Endothelial cell (in vitro differentiated cells): ENCODE measurements around the gene WAPL. TPM values are rescaled to one million over a fixed set of nuclear protein-coding genes. Genes with fewer than 3 reads are reported as not detected.

Experiments used
- DNase-seq: peaks from one replicate; pipeline ENCODE4 v3.0.0; 2021; ENCODE audit warnings: low spot score
- H3K27ac Mint-ChIP-seq: one replicate; pipeline ENCODE4 v1.8.0; 2021; ENCODE audit warnings: mixed read lengths, inconsistent platforms; ENCODE audit not compliant: unreplicated experiment
- H3K27me3 Mint-ChIP-seq: one replicate; pipeline ENCODE4 v1.8.0; 2021; ENCODE audit warnings: mild to moderate bottlenecking, moderate library complexity, mixed read lengths, inconsistent platforms; ENCODE audit not compliant: unreplicated experiment
- H3K36me3 Mint-ChIP-seq: one replicate; pipeline ENCODE4 v1.8.0; 2021; ENCODE audit warnings: mild to moderate bottlenecking, low read depth, mixed read lengths, inconsistent platforms; ENCODE audit not compliant: unreplicated experiment
- H3K4me1 Mint-ChIP-seq: one replicate; pipeline ENCODE4 v1.8.0; 2021; ENCODE audit warnings: mild to moderate bottlenecking, mixed read lengths, inconsistent platforms; ENCODE audit not compliant: unreplicated experiment
- H3K4me3 Mint-ChIP-seq: one replicate; pipeline ENCODE4 v1.8.0; 2021; ENCODE audit warnings: mild to moderate bottlenecking, mixed read lengths, inconsistent platforms; ENCODE audit not compliant: unreplicated experiment
- H3K9me3 Mint-ChIP-seq: one replicate; pipeline ENCODE4 v1.8.0; 2021; ENCODE audit warnings: mixed read lengths, inconsistent platforms; ENCODE audit not compliant: unreplicated experiment
- total RNA-seq: library from RNA; stranded (reverse); fragmentation: NEBNext Ultra II Directional; extraction: Animal tissue kit (Norgen Biotek cat#: 25700); gene quantifications from one replicate; pipeline ENCODE4 v1.2.1, GENCODE V29; 2021; ENCODE audit not compliant: unreplicated experiment
- TF ChIP-seq, protein P1 (sequence below): fragments of 200-600 bp; sonication (generic); IDR thresholded peaks from one replicate; pipeline ENCODE4 v1.5.0; 2021; ENCODE audit warnings: antibody characterized with exemption; ENCODE audit not compliant: unreplicated experiment

WAPL gene
- total RNA-seq, 1 donor from 2014 or later = 41.8 TPM

DNA sequence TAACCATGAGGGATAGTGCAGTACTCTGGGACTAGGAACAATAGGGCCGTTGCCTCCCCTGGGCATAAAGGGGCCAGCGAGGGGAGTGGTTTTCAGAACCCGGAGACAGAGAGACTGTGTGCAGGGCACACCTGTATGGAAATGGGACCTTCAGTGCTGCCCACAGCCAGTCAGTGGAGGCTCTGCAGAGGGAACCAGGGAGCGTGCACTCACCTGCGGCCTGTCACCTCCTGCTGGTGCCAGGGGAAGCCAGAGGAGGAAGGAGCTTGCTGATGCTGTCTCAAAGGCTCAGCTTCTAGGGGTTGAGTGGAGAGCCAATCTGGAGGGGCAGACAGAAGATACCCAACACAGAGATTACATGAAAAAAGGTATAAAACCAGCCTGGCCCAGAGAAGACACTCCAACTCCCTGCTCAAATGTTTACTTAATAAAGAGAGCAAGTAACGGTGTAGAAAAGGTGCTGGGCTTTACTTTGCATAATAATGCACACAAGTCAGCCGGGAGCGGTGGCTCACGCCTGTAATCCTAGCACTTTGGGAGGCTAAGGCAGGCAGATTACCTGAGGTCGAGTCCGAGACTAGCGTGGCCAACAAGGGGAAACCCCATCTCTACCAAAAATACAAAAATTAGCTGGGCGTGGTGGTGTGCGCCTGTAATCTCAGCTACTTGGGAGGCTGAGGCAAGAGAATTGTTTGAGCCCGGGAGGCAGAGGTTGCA, 35.5 kb upstream of the WAPL start:
- Mint-ChIP-seq H3K36me3 (no peaks in the 10 kb centered on the region), H3K27me3 (peaks cover 4% of the 10 kb centered on the region), H3K9me3 (no peaks in the 10 kb centered on the region), H3K4me3 (no peak overlapping the region), H3K4me1 (no peaks in the 10 kb centered on the region), H3K27ac (no peak overlapping the region)
- no peak for DNase-seq
- TF ChIP-seq, protein P1, sequence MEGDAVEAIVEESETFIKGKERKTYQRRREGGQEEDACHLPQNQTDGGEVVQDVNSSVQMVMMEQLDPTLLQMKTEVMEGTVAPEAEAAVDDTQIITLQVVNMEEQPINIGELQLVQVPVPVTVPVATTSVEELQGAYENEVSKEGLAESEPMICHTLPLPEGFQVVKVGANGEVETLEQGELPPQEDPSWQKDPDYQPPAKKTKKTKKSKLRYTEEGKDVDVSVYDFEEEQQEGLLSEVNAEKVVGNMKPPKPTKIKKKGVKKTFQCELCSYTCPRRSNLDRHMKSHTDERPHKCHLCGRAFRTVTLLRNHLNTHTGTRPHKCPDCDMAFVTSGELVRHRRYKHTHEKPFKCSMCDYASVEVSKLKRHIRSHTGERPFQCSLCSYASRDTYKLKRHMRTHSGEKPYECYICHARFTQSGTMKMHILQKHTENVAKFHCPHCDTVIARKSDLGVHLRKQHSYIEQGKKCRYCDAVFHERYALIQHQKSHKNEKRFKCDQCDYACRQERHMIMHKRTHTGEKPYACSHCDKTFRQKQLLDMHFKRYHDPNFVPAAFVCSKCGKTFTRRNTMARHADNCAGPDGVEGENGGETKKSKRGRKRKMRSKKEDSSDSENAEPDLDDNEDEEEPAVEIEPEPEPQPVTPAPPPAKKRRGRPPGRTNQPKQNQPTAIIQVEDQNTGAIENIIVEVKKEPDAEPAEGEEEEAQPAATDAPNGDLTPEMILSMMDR = no peak

DNA sequence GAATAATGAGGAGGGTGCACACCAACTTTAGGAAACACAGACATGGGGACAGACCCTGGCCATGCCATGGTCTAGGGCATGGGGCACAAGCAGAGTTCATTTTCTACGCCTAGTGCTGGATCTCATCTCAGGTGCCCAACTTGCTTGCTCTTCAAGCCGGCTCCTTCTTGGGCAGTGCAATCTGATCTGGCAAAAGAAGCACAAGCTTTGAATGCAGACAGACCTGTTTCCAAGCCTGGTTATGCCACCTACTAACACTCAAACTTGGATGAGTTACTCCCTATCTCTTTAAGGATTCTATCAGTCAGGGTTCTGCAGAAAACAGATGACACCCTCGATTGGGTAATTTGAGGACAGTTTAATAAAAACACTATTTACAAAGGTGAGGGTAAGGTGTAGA, 34.9 kb upstream of the WAPL start:
- no peak overlapping the region for H3K27ac Mint-ChIP-seq
- TF ChIP-seq, protein P1 = no peak
- H3K27me3 Mint-ChIP-seq = peaks cover 4% of the 10 kb centered on the region
- no peak overlapping the region for H3K4me3 Mint-ChIP-seq
- H3K9me3 Mint-ChIP-seq = no peaks in the 10 kb centered on the region
- H3K36me3 Mint-ChIP-seq = no peaks in the 10 kb centered on the region
- DNase-seq = no peak
- no peaks in the 10 kb centered on the region for H3K4me1 Mint-ChIP-seq

DNA sequence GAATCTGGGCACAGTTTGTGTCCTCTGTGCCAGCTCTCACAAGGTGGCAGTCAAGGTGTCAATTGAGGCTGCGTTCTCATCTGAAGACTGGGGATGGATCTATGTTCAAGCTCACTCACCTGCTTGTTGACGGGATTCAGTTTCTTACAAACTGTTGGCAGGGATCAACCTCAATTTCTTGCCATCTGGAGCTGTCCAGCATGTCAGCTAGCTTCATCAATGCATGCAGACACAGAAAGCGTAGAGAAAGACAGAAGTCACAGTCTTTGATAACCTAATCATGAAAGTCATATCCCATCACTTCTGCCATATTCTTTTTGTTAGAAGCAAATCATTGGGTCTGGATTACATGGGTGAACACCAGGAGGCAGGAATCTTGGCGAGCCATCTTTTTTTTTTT, 32.0 kb upstream of the WAPL start:
- no peak overlapping the region for H3K4me3 Mint-ChIP-seq
- no peak overlapping the region for H3K27ac Mint-ChIP-seq
- H3K4me1 Mint-ChIP-seq = no peaks in the 10 kb centered on the region
- peaks cover 4% of the 10 kb centered on the region for H3K27me3 Mint-ChIP-seq
- TF ChIP-seq, protein P1 = no peak
- H3K9me3 Mint-ChIP-seq = no peaks in the 10 kb centered on the region
- no peak for DNase-seq
- H3K36me3 Mint-ChIP-seq = no peaks in the 10 kb centered on the region

DNA sequence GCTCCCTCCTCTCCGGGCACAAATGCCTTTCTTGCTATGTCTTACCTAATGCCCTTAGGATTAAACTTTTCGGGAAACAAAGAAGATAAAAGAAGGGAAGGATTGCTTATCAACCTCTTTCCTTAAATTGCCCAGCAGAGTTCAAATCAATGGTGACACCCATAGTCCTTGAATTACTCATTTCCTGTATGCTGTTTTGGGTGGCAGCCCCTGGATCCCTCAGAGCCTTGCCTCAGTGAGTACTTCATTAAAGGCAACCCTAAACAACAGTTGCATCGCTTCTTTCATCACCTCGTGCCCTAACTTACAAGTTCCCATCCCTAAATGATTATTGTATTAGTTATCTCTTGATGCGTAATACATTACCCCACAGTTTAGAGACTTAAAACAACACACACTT, 31.6 kb upstream of the WAPL start:
- Mint-ChIP-seq H3K27ac (no peak overlapping the region), H3K9me3 (no peaks in the 10 kb centered on the region), H3K4me1 (no peaks in the 10 kb centered on the region), H3K27me3 (peaks cover 4% of the 10 kb centered on the region), H3K36me3 (no peaks in the 10 kb centered on the region), H3K4me3 (no peak overlapping the region)
- TF ChIP-seq, protein P1 = no peak
- no peak for DNase-seq

DNA sequence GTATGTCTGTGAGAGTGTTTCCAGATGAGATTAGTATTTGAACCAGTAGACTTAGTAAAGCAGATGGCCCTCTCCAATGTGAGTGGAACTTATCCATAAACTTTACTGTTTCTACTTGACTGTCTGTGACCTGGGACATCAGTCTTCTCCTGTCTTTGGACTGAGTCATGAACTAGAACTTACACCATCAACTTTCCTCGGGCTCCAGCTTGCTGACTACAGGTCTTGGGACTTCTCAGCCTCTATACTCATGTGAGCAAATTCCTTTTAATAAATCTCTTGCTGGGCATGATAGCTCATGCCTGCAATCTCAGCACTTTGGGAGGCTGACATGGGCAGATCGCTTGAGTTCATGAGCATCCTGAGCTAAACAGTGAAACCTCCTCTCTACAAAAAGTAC, 25.7 kb upstream of the WAPL start:
- H3K4me1 Mint-ChIP-seq = no peaks in the 10 kb centered on the region
- H3K9me3 Mint-ChIP-seq = no peaks in the 10 kb centered on the region
- H3K36me3 Mint-ChIP-seq = no peaks in the 10 kb centered on the region
- no peak for DNase-seq
- TF ChIP-seq, protein P1 = no peak
- H3K27me3 Mint-ChIP-seq = no peaks in the 10 kb centered on the region
- no peak overlapping the region for H3K4me3 Mint-ChIP-seq
- H3K27ac Mint-ChIP-seq = no peak overlapping the region
